SK-N-SH treated with all-trans-retinoic acid at 6 μM for 48 hours (cell line): ENCODE data around the gene NALCN.

ENCODE experiments used
- ATAC-seq: fragments of 200-7000 bp; cut with Tn5 transposase; 3 replicates; pipeline ENCODE4 v1.9.1; 2020; ENCODE audit warnings: mild to moderate bottlenecking, moderate library complexity
- ARNTL ChIP-seq: fragments of 450-650 bp; formaldehyde crosslinking; IDR thresholded peaks from 2 replicates; pipeline ENCODE4 v1.5.0; 2020; ENCODE audit warnings: low read depth, mild to moderate bottlenecking, moderate library complexity, borderline replicate concordance
- BACH2 ChIP-seq: fragments of 250-450 bp; sonication (Bioruptor Pico); IDR thresholded peaks from 2 replicates; pipeline ENCODE4 v1.9.0; 2021; ENCODE audit warnings: mild to moderate bottlenecking, borderline replicate concordance
- CSDC2 ChIP-seq: fragments of 250-450 bp; sonication (Bioruptor Pico); IDR thresholded peaks from 2 replicates; pipeline ENCODE4 v1.5.0; 2020; ENCODE audit warnings: mild to moderate bottlenecking, moderate library complexity
- CSRNP3 ChIP-seq: fragments of 250-450 bp; sonication (Bioruptor Pico); IDR thresholded peaks from 2 replicates; pipeline ENCODE4 v1.5.1; 2021; ENCODE audit warnings: mild to moderate bottlenecking, moderate library complexity
- ESRRG ChIP-seq: fragments of 250-450 bp; sonication (Bioruptor Pico); IDR thresholded peaks from 2 replicates; pipeline ENCODE4 v1.6.1; 2021; ENCODE audit warnings: mild to moderate bottlenecking
- GLIS3 ChIP-seq: fragments of 250-450 bp; sonication (Bioruptor Pico); IDR thresholded peaks from 2 replicates; pipeline ENCODE4 v1.5.0; 2020; ENCODE audit warnings: mild to moderate bottlenecking, moderate library complexity
- ISL1 ChIP-seq: fragments of 250-450 bp; sonication (Bioruptor Pico); IDR thresholded peaks from 2 replicates; pipeline ENCODE4 v2.1.2; 2022; ENCODE audit warnings: mild to moderate bottlenecking, moderate library complexity
- OSR1 ChIP-seq: fragments of 250-450 bp; sonication (Bioruptor Pico); IDR thresholded peaks from 2 replicates; pipeline ENCODE4 v1.8.0; 2022; ENCODE audit warnings: moderate library complexity, mild to moderate bottlenecking, inconsistent platforms
- PATZ1 ChIP-seq: fragments of 250-450 bp; sonication (Bioruptor Pico); IDR thresholded peaks from 2 replicates; pipeline ENCODE4 v1.8.0; 2020; ENCODE audit warnings: mild to moderate bottlenecking, moderate library complexity, borderline replicate concordance
- RARB ChIP-seq: fragments of 250-450 bp; sonication (Bioruptor Pico); IDR thresholded peaks from 2 replicates; pipeline ENCODE4 v1.8.0; 2021; ENCODE audit warnings: mild to moderate bottlenecking, moderate library complexity
- SNAI2 ChIP-seq: fragments of 250-450 bp; sonication (Bioruptor Pico); IDR thresholded peaks from 2 replicates; pipeline ENCODE4 v1.5.0; 2020; ENCODE audit warnings: mild to moderate bottlenecking, moderate library complexity
- TCF4 ChIP-seq: fragments of 250-450 bp; sonication (Bioruptor Pico); IDR thresholded peaks from 2 replicates; pipeline ENCODE4 v1.8.0; 2021; ENCODE audit warnings: mild to moderate bottlenecking, moderate library complexity, borderline replicate concordance
- TOX ChIP-seq: fragments of 250-450 bp; sonication (Bioruptor Pico); IDR thresholded peaks from 2 replicates; pipeline ENCODE4 v1.8.0; 2021; ENCODE audit warnings: mild to moderate bottlenecking, moderate library complexity, borderline replicate concordance
- ZC3H10 ChIP-seq: fragments of 250-450 bp; sonication (Bioruptor Pico); IDR thresholded peaks from 2 replicates; pipeline ENCODE4 v1.5.1; 2021; ENCODE audit warnings: mild to moderate bottlenecking, moderate library complexity
- ZFP3 ChIP-seq: fragments of 250-450 bp; sonication (Bioruptor Pico); IDR thresholded peaks from 2 replicates; pipeline ENCODE4 v1.5.0; 2020; ENCODE audit warnings: mild to moderate bottlenecking, moderate library complexity
- ZNF565 ChIP-seq: fragments of 450-650 bp; formaldehyde crosslinking; conservative IDR thresholded peaks from 2 replicates; pipeline ENCODE4 v1.5.0; 2020; ENCODE audit warnings: low read depth, mild to moderate bottlenecking, moderate library complexity
- ZNF70 ChIP-seq: fragments of 450-650 bp; formaldehyde crosslinking; IDR thresholded peaks from 2 replicates; pipeline ENCODE4 v1.5.0; 2020; ENCODE audit warnings: mild to moderate bottlenecking, moderate library complexity
- ZNF8 ChIP-seq: fragments of 450-650 bp; formaldehyde crosslinking; IDR thresholded peaks from 2 replicates; pipeline ENCODE4 v1.5.0; 2020; ENCODE audit warnings: mild to moderate bottlenecking, moderate library complexity
- TF ChIP-seq, protein P1 (sequence below): fragments of 250-450 bp; sonication (Bioruptor Pico); IDR thresholded peaks from 2 replicates; pipeline ENCODE4 v1.5.1; 2020; ENCODE audit warnings: low read depth, mild to moderate bottlenecking, moderate library complexity
- TF ChIP-seq, protein P2 (sequence below): fragments of 250-450 bp; sonication (Bioruptor Pico); IDR thresholded peaks from 2 replicates; pipeline ENCODE4 v1.8.0; 2021; ENCODE audit warnings: low read depth, mild to moderate bottlenecking, moderate library complexity, borderline replicate concordance
- TF ChIP-seq, protein P3 (sequence below): fragments of 250-450 bp; sonication (Bioruptor Pico); IDR thresholded peaks from 2 replicates; pipeline ENCODE4 v1.5.0; 2020; ENCODE audit warnings: mild to moderate bottlenecking, moderate library complexity

The NALCN gene

DNA sequence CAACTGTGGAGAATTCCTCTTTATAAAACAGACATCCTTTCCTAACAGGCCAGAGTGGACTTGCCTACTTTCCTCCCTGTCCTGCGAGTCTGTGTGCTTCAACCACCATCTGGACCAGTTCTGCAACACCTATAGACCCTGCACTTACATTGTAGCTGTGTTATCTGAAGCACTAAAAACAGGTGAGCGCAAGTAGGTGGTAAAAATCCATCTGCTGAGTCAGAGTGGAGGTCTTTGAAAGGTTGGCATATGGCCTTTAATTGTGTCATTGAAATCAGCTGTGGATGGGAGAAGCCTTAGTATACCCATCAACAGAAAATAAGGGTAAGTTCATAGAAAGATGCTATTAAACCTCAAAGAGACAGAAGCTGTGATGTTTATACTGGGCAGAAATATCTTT is 7.6 kb upstream of the NALCN start:
- TF ChIP-seq, protein P1, sequence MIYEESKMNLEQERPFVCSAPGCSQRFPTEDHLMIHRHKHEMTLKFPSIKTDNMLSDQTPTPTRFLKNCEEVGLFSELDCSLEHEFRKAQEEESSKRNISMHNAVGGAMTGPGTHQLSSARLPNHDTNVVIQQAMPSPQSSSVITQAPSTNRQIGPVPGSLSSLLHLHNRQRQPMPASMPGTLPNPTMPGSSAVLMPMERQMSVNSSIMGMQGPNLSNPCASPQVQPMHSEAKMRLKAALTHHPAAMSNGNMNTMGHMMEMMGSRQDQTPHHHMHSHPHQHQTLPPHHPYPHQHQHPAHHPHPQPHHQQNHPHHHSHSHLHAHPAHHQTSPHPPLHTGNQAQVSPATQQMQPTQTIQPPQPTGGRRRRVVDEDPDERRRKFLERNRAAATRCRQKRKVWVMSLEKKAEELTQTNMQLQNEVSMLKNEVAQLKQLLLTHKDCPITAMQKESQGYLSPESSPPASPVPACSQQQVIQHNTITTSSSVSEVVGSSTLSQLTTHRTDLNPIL (CRISPR knock-in tag): no peak
- no peak for TF ChIP-seq SNAI2 (CRISPR knock-in tag)
- TF ChIP-seq ZFP3 (CRISPR knock-in tag): no peak
- no peak for TF ChIP-seq CSRNP3 (CRISPR knock-in tag)
- TF ChIP-seq CSDC2 (CRISPR knock-in tag): no peak
- TF ChIP-seq ZNF565 (CRISPR knock-in tag): no peak
- TF ChIP-seq ZNF8 (CRISPR knock-in tag): no peak
- no peak for TF ChIP-seq OSR1
- ATAC-seq: no peak

GRCh38 chr13:101417501-101417900 is 1.2 kb upstream of the NALCN start:
- TF ChIP-seq ISL1: no peak
- no peak for TF ChIP-seq ESRRG (CRISPR knock-in tag)
- no peak for TF ChIP-seq TOX
- TF ChIP-seq, protein P2, sequence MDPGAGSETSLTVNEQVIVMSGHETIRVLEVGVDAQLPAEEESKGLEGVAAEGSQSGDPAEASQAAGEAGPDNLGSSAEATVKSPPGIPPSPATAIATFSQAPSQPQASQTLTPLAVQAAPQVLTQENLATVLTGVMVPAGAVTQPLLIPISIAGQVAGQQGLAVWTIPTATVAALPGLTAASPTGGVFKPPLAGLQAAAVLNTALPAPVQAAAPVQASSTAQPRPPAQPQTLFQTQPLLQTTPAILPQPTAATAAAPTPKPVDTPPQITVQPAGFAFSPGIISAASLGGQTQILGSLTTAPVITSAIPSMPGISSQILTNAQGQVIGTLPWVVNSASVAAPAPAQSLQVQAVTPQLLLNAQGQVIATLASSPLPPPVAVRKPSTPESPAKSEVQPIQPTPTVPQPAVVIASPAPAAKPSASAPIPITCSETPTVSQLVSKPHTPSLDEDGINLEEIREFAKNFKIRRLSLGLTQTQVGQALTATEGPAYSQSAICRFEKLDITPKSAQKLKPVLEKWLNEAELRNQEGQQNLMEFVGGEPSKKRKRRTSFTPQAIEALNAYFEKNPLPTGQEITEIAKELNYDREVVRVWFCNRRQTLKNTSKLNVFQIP (CRISPR knock-in tag): no peak
- no peak for TF ChIP-seq BACH2 (CRISPR knock-in tag)
- TF ChIP-seq, protein P3, sequence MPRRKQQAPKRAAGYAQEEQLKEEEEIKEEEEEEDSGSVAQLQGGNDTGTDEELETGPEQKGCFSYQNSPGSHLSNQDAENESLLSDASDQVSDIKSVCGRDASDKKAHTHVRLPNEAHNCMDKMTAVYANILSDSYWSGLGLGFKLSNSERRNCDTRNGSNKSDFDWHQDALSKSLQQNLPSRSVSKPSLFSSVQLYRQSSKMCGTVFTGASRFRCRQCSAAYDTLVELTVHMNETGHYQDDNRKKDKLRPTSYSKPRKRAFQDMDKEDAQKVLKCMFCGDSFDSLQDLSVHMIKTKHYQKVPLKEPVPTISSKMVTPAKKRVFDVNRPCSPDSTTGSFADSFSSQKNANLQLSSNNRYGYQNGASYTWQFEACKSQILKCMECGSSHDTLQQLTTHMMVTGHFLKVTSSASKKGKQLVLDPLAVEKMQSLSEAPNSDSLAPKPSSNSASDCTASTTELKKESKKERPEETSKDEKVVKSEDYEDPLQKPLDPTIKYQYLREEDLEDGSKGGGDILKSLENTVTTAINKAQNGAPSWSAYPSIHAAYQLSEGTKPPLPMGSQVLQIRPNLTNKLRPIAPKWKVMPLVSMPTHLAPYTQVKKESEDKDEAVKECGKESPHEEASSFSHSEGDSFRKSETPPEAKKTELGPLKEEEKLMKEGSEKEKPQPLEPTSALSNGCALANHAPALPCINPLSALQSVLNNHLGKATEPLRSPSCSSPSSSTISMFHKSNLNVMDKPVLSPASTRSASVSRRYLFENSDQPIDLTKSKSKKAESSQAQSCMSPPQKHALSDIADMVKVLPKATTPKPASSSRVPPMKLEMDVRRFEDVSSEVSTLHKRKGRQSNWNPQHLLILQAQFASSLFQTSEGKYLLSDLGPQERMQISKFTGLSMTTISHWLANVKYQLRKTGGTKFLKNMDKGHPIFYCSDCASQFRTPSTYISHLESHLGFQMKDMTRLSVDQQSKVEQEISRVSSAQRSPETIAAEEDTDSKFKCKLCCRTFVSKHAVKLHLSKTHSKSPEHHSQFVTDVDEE (CRISPR knock-in tag): no peak
- TF ChIP-seq ARNTL (CRISPR knock-in tag): no peak
- TF ChIP-seq PATZ1 (CRISPR knock-in tag): no peak
- no peak for TF ChIP-seq ZNF70
- TF ChIP-seq TCF4 (CRISPR knock-in tag): no peak
- TF ChIP-seq, protein P1 (CRISPR knock-in tag): no peak
- no peak for TF ChIP-seq OSR1
- TF ChIP-seq CSRNP3 (CRISPR knock-in tag): no peak
- TF ChIP-seq RARB: no peak
- no peak for TF ChIP-seq ZC3H10 (CRISPR knock-in tag)
- TF ChIP-seq ZNF565 (CRISPR knock-in tag): no peak
- no peak for TF ChIP-seq CSDC2 (CRISPR knock-in tag)
- no peak for TF ChIP-seq GLIS3 (CRISPR knock-in tag)
- no peak for TF ChIP-seq ZFP3 (CRISPR knock-in tag)
- ATAC-seq: no peak
